Measurements from ENCODE around the gene RIPK1.

Gene RIPK1

GRCh38 chr6:3118353-3119039, 50.2 kb downstream of the RIPK1 start, which contains the start of gene BPHL:
BPHL (plus strand) TSS chr6:3118711; CDS start chr6:3118741, 30 bp downstream.
- H3K4me1 ChIP-seq = peaks cover 2% of the 10 kb centered on the region
- DNase-seq = peak; percentile 99
- TF ChIP-seq CTCF (IDR thresholded peaks at IDR 0.05; ENCODE audit: low read depth, low read length) = no peak
- no peaks in the 10 kb centered on the region for H3K36me3 ChIP-seq
- H3K9me3 ChIP-seq = no peaks in the 10 kb centered on the region
- H3K4me3 ChIP-seq (ENCODE audit: low read depth, low read length) = peak within 1 kb of the TSS; percentile 69
- H3K27me3 ChIP-seq = no peaks in the 10 kb centered on the region

GRCh38 chr6:3119040-3119723, 50.9 kb downstream of the RIPK1 start:
- Histone ChIP-seq H3K4me3 (ENCODE audit: low read depth, low read length) (peak overlapping the region; percentile 69), H3K9me3 (no peaks in the 10 kb centered on the region), H3K27me3 (no peaks in the 10 kb centered on the region), H3K4me1 (peaks cover 3% of the 10 kb centered on the region), H3K36me3 (no peaks in the 10 kb centered on the region)
- no peak for TF ChIP-seq CTCF (IDR thresholded peaks at IDR 0.05; ENCODE audit: low read depth, low read length)
- no peak for DNase-seq

- TF ChIP-seq CTCF (IDR thresholded peaks at IDR 0.05; ENCODE audit: low read depth, low read length) = no peak
- Histone ChIP-seq H3K4me1 (peaks cover 3% of the 10 kb centered on the region), H3K9me3 (no peaks in the 10 kb centered on the region), H3K27me3 (no peaks in the 10 kb centered on the region), H3K4me3 (ENCODE audit: low read depth, low read length) (no peak overlapping the region), H3K36me3 (no peaks in the 10 kb centered on the region)
- no peak for DNase-seq
Measured at GRCh38 chr6:3120765-3121089, 52.4 kb downstream of the RIPK1 start.

GRCh38 chr6:3122823-3123182, 54.5 kb downstream of the RIPK1 start:
- H3K4me3 ChIP-seq (ENCODE audit: low read depth, low read length) = no peak overlapping the region
- DNase-seq = no peak
- H3K9me3 ChIP-seq = no peaks in the 10 kb centered on the region
- no peaks in the 10 kb centered on the region for H3K36me3 ChIP-seq
- TF ChIP-seq CTCF (IDR thresholded peaks at IDR 0.05; ENCODE audit: low read depth, low read length) = no peak
- peaks cover 3% of the 10 kb centered on the region for H3K4me1 ChIP-seq
- no peaks in the 10 kb centered on the region for H3K27me3 ChIP-seq

GRCh38 chr6:3124667-3125066, 56.4 kb downstream of the RIPK1 start:
- no peaks in the 10 kb centered on the region for H3K9me3 ChIP-seq
- H3K27me3 ChIP-seq = no peaks in the 10 kb centered on the region
- TF ChIP-seq CTCF (IDR thresholded peaks at IDR 0.05; ENCODE audit: low read depth, low read length) = no peak
- no peak for DNase-seq
- peaks cover 6% of the 10 kb centered on the region for H3K4me1 ChIP-seq
- no peak overlapping the region for H3K4me3 ChIP-seq (ENCODE audit: low read depth, low read length)
- H3K36me3 ChIP-seq = peaks cover 10% of the 10 kb centered on the region

- H3K9me3 ChIP-seq = no peaks in the 10 kb centered on the region
- H3K4me1 ChIP-seq = peaks cover 6% of the 10 kb centered on the region
- TF ChIP-seq CTCF (IDR thresholded peaks at IDR 0.05; ENCODE audit: low read depth, low read length) = no peak
- peaks cover 10% of the 10 kb centered on the region for H3K36me3 ChIP-seq
- H3K4me3 ChIP-seq (ENCODE audit: low read depth, low read length) = no peak overlapping the region
- DNase-seq = no peak
- no peaks in the 10 kb centered on the region for H3K27me3 ChIP-seq
Measured at GRCh38 chr6:3125815-3126214, 57.5 kb downstream of the RIPK1 start.
